ENCODE results near the gene PCTP.
A peak's percentile ranks its signal among the peaks of the same experiment; 100 is the strongest.

Gene PCTP

DNA sequence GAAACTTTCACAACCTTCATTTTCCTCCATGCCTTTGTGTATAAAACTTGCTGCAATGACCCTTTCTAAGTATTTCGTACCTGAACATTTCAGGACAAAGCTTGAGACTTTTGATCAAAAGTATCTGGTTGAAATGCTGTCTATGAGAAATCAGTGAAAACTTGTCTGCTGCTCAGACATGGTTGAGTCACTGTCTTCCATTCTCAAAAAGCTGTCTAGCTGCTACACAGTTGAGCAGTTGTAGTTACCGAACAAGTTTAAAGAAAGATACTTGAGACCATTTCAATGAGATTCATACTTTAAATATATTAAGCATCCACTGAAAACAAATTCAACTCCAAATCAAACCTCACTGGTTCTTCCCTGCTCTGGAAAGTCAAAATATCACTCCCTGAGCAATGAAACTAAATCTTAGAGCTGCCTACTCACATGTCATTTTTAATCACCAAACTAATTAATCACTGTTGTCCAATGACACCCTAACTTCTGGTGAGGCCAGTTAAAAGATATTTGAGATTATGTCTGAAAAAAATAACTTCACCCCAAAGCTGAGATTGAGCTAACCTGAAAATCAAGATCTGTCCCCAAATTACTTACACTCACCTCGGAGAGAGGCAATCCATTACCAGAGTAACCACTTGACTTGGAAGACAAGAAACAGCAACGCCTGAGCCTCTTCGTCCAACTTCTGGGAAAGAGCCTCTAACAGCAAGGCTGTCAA lies 28.7 kb upstream of the PCTP start:
- no peak overlapping the region for H3K27ac ChIP-seq
- TF ChIP-seq CTCF (conservative IDR thresholded peaks at IDR 0.05), result no peak

DNA sequence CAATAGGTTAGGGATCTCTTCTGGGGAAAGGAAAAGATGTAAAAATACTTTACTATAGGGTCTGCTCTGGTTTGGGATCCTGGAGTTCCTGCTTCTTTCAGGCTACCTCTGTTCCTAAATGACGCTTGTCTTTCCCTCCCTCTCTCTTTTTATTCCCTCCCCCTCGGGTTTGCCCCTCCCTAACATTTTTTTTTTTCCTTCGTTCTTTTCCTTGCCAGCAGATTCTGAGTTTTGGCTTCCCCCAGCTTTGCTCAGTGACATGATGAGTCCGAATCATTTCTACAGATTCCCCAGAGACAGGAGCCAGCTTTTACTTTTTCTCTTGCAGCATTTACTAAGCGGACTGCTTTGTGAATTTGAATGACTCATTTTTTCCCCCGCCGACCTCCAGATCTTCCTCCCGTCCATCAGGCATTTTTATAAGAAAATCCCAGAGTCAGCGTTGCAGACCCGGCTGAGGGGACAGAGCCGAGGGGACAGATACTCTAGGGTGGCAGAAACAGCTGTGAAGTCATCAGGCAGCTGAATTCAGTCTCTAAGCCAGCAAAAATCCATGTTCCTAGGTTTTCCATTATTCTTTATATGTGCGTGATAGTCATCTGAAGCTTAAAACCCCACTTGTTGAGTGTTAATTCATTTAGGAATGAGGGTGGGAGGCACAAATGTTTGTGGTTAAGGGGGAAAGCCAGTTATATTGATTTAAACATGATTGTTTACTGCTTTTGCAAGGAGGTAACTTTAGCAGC lies 27.9 kb upstream of the PCTP start, which contains the start of gene TMEM100:
Gene TMEM100, minus strand, starts transcription at position 123 of the 746 bp plus-strand sequence. CDS start 1,794 bp downstream, outside the sequence.
- no peak for TF ChIP-seq CTCF (conservative IDR thresholded peaks at IDR 0.05)
- no peak within 1 kb of the TSS for H3K27ac ChIP-seq

DNA sequence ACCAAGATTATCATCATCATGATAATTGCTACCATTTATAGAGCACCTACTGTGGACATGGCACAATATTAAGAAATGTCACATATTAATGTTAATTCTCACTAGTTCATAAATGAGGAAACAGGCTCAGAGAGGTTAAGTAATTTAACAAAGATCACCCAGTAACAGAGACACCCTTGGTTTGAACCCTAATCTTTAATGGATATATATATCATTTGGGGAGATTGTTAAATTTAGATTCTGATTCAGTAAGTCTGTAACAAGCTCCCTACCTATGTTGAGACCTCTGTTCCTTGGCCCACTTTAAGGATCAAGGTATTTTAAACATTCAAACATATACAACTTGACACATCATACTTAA lies 27.4 kb upstream of the PCTP start:
- H3K27ac ChIP-seq, result no peak overlapping the region
- TF ChIP-seq CTCF (conservative IDR thresholded peaks at IDR 0.05), result no peak

GRCh38 chr17:55726440-55726839 lies 24.4 kb upstream of the PCTP start:
- TF ChIP-seq CTCF (conservative IDR thresholded peaks at IDR 0.05), result no peak
- no peak overlapping the region for H3K27ac ChIP-seq

GRCh38 chr17:55727275-55727674 lies 23.6 kb upstream of the PCTP start:
- H3K27ac ChIP-seq, result no peak overlapping the region
- TF ChIP-seq CTCF (conservative IDR thresholded peaks at IDR 0.05), result no peak

- TF ChIP-seq CTCF (conservative IDR thresholded peaks at IDR 0.05), result no peak
- no peak overlapping the region for H3K27ac ChIP-seq
These were observed 22.9 kb upstream of the PCTP start for GRCh38 chr17:55727920-55728319.

- H3K27ac ChIP-seq, result peak overlapping the region; percentile 31
These were observed 22.5 kb upstream of the PCTP start for GRCh38 chr17:55728361-55728760.

More at GRCh38 chr17:55728361-55728760, 22.5 kb upstream of the PCTP start:
- TF ChIP-seq CTCF (conservative IDR thresholded peaks at IDR 0.05), result no peak

Measured in VCaP (cell line).